ENCODE data around the gene PCDHA4.

PCDHA4 gene

GRCh38 chr5:140840978-140841962 lies 34.4 kb downstream of the PCDHA4 start, which contains the start of gene PCDHA8:
Gene PCDHA8, plus strand, starts transcription at chr5:140841187. Its CDS starts 135 bp downstream, at chr5:140841322.
- ChIA-PET CTCF (interaction anchor here (0.6 to 3.9 kb wide), 23 partner anchors 10 to 326 kb away, joined by 3 to 24 read pairs (median 4); partner anchors contain the start of genes PCDHA10, PCDHA13, PCDHA2 and PCDHA5), POLR2A (no interaction called here)
- H3K9me3 ChIP-seq (ENCODE audit: control insufficient read depth, insufficient read depth, low read depth, low read length): no peaks in the 10 kb centered on the region
- H3K36me3 ChIP-seq (ENCODE audit: control insufficient read depth in 2 of 2, insufficient read depth in 1 of 2, low read length in 2 of 2): no peaks in the 10 kb centered on the region
- no peak within 1 kb of the TSS for H3K4me3 ChIP-seq (ENCODE audit: low read depth, low read length)
- H3K4me1 ChIP-seq (ENCODE audit: control insufficient read depth, insufficient read depth, low read length): no peaks in the 10 kb centered on the region
- no peak within 1 kb of the TSS for H3K27ac ChIP-seq (ENCODE audit: extremely low read depth, low read depth, low read length)
- TF ChIP-seq ZNF624 (tag by site-specific recombination; IDR thresholded peaks at IDR 0.05) (no peak), KLF8 (tag by site-specific recombination; IDR thresholded peaks at IDR 0.05) (no peak), ZBTB1 (tag by site-specific recombination; IDR thresholded peaks at IDR 0.05) (no peak), YY1 (tag by site-specific recombination; IDR thresholded peaks at IDR 0.05) (no peak), ZNF654 (tag by site-specific recombination; IDR thresholded peaks at IDR 0.05; ENCODE audit: low read depth) (peak; percentile 52)
- TF ChIP-seq, protein P1, sequence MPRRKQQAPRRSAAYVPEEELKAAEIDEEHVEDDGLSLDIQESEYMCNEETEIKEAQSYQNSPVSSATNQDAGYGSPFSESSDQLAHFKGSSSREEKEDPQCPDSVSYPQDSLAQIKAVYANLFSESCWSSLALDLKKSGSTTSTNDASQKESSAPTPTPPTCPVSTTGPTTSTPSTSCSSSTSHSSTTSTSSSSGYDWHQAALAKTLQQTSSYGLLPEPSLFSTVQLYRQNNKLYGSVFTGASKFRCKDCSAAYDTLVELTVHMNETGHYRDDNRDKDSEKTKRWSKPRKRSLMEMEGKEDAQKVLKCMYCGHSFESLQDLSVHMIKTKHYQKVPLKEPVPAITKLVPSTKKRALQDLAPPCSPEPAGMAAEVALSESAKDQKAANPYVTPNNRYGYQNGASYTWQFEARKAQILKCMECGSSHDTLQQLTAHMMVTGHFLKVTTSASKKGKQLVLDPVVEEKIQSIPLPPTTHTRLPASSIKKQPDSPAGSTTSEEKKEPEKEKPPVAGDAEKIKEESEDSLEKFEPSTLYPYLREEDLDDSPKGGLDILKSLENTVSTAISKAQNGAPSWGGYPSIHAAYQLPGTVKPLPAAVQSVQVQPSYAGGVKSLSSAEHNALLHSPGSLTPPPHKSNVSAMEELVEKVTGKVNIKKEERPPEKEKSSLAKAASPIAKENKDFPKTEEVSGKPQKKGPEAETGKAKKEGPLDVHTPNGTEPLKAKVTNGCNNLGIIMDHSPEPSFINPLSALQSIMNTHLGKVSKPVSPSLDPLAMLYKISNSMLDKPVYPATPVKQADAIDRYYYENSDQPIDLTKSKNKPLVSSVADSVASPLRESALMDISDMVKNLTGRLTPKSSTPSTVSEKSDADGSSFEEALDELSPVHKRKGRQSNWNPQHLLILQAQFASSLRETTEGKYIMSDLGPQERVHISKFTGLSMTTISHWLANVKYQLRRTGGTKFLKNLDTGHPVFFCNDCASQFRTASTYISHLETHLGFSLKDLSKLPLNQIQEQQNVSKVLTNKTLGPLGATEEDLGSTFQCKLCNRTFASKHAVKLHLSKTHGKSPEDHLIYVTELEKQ (tag by site-specific recombination; IDR thresholded peaks at IDR 0.05; ENCODE audit: borderline replicate concordance): no peak
- TF ChIP-seq, protein P2, sequence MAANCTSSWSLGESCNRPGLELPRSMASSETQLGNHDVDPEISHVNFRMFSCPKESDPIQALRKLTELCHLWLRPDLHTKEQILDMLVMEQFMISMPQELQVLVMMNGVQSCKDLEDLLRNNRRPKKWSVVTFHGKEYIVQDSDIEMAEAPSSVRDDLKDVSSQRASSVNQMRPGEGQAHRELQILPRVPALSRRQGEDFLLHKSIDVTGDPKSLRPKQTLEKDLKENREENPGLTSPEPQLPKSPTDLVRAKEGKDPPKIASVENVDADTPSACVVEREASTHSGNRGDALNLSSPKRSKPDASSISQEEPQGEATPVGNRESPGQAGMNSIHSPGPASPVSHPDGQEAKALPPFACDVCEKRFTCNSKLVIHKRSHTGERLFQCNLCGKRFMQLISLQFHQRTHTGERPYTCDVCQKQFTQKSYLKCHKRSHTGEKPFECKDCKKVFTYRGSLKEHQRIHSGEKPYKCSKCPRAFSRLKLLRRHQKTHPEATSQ (tag by site-specific recombination; IDR thresholded peaks at IDR 0.05): no peak

DNA sequence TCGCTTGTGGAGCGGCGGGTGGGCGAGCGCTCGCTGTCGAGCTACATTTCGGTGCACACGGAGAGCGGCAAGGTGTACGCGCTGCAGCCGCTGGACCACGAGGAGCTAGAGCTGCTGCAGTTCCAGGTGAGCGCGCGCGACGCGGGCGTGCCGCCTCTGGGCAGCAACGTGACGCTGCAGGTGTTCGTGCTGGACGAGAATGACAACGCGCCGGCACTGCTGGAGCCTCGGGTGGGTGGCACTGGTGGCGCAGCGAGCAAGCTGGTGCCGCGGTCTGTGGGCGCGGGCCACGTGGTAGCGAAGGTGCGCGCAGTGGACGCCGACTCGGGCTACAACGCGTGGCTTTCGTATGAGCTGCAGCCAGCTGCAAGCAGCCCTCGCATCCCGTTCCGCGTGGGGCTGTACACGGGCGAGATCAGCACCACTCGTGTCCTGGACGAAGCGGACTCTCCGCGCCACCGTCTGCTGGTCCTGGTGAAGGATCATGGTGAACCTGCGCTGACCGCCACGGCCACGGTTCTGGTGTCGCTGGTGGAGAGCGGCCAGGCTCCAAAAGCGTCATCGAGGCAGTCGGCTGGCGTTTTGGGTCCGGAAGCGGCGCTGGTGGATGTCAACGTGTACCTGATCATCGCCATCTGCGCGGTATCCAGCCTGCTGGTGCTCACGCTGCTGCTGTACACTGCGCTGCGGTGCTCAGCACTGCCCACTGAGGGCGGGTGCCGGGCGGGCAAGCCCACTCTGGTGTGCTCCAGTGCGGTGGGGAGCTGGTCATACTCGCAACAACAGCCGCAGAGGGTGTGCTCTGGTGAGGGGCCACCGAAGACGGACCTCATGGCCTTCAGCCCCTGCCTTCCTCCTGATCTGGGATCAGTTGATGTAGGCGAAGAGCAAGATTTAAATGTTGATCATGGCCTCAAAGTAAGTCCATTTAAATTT lies 36.2 kb downstream of the PCDHA4 start:
- no peaks in the 10 kb centered on the region for H3K36me3 ChIP-seq (ENCODE audit: control insufficient read depth in 2 of 2, insufficient read depth in 1 of 2, low read length in 2 of 2)
- no peak overlapping the region for H3K27ac ChIP-seq (ENCODE audit: extremely low read depth, low read depth, low read length)
- ChIA-PET CTCF (interaction anchor here (0.5 kb wide), 1 partner anchor 39 kb away, joined by 3 read pairs; the partner anchor contains the start of gene PCDHA13), POLR2A (no interaction called here)
- TF ChIP-seq ZNF2 (tag by site-specific recombination; IDR thresholded peaks at IDR 0.05): no peak
- TF ChIP-seq PRDM1 (tag by site-specific recombination; IDR thresholded peaks at IDR 0.05): no peak
- TF ChIP-seq HOXC10 (CRISPR knock-in tag; IDR thresholded peaks at IDR 0.05): no peak
- TF ChIP-seq ZNF37A (tag by site-specific recombination; IDR thresholded peaks at IDR 0.05): no peak
- TF ChIP-seq ATF2 (tag by site-specific recombination; IDR thresholded peaks at IDR 0.05; ENCODE audit: low read depth): no peak
- no peak for TF ChIP-seq ZBTB48 (tag by site-specific recombination; IDR thresholded peaks at IDR 0.05)
- no peak for TF ChIP-seq ZNF664 (tag by site-specific recombination; IDR thresholded peaks at IDR 0.05)
- TF ChIP-seq ZBTB11 (tag by site-specific recombination; conservative IDR thresholded peaks at IDR 0.05; ENCODE audit: low read depth): no peak
- TF ChIP-seq, protein P2 (tag by site-specific recombination; IDR thresholded peaks at IDR 0.05): no peak
- no peak overlapping the region for H3K4me3 ChIP-seq (ENCODE audit: low read depth, low read length)
- no peaks in the 10 kb centered on the region for H3K4me1 ChIP-seq (ENCODE audit: control insufficient read depth, insufficient read depth, low read length)
- no peaks in the 10 kb centered on the region for H3K9me3 ChIP-seq (ENCODE audit: control insufficient read depth, insufficient read depth, low read depth, low read length)
